ENCODE measurements around the gene C1orf159.

GRCh38 chr1:1093610-1093943 lies 22.3 kb downstream of the C1orf159 start:
- TF ChIP-seq POLR2AphosphoS5 (IDR thresholded peaks at IDR 0.05; ENCODE audit: insufficient read depth in 1 of 2, low read depth in 1 of 2) (no peak), CTCF (IDR thresholded peaks at IDR 0.05) (no peak), POLR2A (IDR thresholded peaks at IDR 0.05) (no peak)
